ENCODE measurements around the gene SLC29A3.

SLC29A3 gene

DNA sequence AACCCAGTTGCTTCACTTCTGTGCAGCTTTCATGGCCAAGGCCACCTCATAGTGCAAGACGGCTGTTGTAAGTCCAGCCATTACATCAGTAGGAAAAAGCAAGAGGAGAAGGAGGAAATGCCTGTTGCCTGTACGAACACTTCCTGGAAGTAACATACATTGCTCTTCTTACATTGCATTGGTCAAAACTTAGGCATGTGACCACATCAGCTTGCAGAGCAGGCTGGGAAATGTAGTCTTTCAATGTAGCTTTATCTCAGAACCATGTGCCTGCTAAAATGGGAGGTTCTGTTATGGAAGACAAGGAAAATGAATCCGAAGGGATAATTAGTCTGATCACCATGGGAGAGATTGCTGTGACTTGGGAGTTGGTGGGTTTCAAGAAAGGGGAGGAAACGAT lies 4.3 kb downstream of the SLC29A3 start:
- Histone ChIP-seq H3K27ac (no peak overlapping the region), H3K4me1 (no peaks in the 10 kb centered on the region), H3K36me3 (ENCODE audit: control insufficient read depth, insufficient read depth, low read length) (no peaks in the 10 kb centered on the region)

DNA sequence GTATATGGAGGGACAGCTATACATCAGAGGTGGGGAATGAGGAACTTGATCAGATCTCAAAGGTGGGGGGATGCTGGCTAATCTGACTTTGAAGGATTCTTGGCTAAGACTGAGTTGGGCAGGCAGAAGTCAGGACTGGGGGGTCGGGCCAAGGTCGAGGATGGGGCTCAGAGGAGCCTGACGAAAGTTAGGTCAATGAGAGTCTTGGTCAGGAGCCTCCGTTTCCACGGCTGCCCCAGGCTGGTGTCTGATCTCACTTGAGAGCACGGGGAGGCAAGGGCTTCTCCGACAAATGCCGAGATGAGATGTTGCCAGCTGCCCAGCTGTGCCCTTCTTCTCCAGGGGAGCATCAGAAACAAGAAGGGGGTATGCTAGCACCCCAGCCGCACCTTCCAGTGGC lies 5.7 kb downstream of the SLC29A3 start:
- Histone ChIP-seq H3K9me3 (ENCODE audit: control insufficient read depth, low read length) (no peaks in the 10 kb centered on the region), H3K4me3 (ENCODE audit: low read depth, low read length) (no peak overlapping the region), H3K27me3 (ENCODE audit: control insufficient read depth, insufficient read depth, low read length) (no peaks in the 10 kb centered on the region), H3K27ac (no peak overlapping the region), H3K4me1 (no peaks in the 10 kb centered on the region), H2AFZ (no peak overlapping the region), H3K79me2 (peaks cover 2% of the 10 kb centered on the region), H3K4me2 (ENCODE audit: low read length) (no peak overlapping the region), H3K36me3 (ENCODE audit: control insufficient read depth, insufficient read depth, low read length) (no peaks in the 10 kb centered on the region), H3K9ac (no peak overlapping the region)
- TF ChIP-seq CTCF (IDR thresholded peaks at IDR 0.05), result no peak

More for the DNA sequence above, 4.3 kb downstream of the SLC29A3 start:
- Histone ChIP-seq H2AFZ (no peak overlapping the region), H3K79me2 (peaks cover under 1% of the 10 kb centered on the region), H3K4me2 (ENCODE audit: low read length) (no peak overlapping the region), H3K9me3 (ENCODE audit: control insufficient read depth, low read length) (no peaks in the 10 kb centered on the region), H3K9ac (no peak overlapping the region), H3K4me3 (ENCODE audit: low read depth, low read length) (no peak overlapping the region), H3K27me3 (ENCODE audit: control insufficient read depth, insufficient read depth, low read length) (no peaks in the 10 kb centered on the region)
- TF ChIP-seq CTCF (IDR thresholded peaks at IDR 0.05), result no peak

- Histone ChIP-seq H3K4me3 (ENCODE audit: low read depth, low read length) (no peak overlapping the region), H3K36me3 (ENCODE audit: control insufficient read depth, insufficient read depth, low read length) (no peaks in the 10 kb centered on the region), H3K79me2 (peaks cover 2% of the 10 kb centered on the region), H3K9ac (no peak overlapping the region), H2AFZ (no peak overlapping the region), H3K27ac (no peak overlapping the region), H3K4me2 (ENCODE audit: low read length) (no peak overlapping the region), H3K4me1 (no peaks in the 10 kb centered on the region), H3K9me3 (ENCODE audit: control insufficient read depth, low read length) (no peaks in the 10 kb centered on the region), H3K27me3 (ENCODE audit: control insufficient read depth, insufficient read depth, low read length) (no peaks in the 10 kb centered on the region)
- no peak for TF ChIP-seq CTCF (IDR thresholded peaks at IDR 0.05)
Observed at GRCh38 chr10:71325267-71325666, 6.2 kb downstream of the SLC29A3 start.

DNA sequence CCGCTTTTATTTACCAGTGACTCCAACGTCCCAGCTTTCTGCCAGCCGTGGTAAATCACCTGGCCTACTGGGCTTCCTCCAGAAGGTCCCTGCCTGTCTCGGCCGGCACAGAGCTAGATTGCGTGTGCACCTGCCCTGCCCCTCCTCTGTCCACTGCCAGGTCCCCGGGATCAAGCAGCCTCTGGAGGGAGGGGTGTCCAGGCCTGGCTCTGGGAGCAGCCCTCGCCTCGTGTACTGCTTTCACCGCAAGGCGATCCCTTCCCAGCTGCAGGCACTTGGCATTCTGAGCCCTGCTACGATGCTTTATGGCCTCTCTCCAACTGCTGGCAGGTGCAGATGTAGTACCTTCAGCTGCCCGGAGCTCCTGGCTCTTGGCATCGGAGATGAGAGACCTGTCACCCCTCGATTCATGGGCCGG lies 7.4 kb downstream of the SLC29A3 start:
- Histone ChIP-seq H2AFZ (no peak overlapping the region), H3K9me3 (ENCODE audit: control insufficient read depth, low read length) (no peaks in the 10 kb centered on the region), H3K79me2 (peaks cover 2% of the 10 kb centered on the region), H3K36me3 (ENCODE audit: control insufficient read depth, insufficient read depth, low read length) (no peaks in the 10 kb centered on the region), H3K4me3 (ENCODE audit: low read depth, low read length) (no peak overlapping the region), H3K4me1 (no peaks in the 10 kb centered on the region), H3K4me2 (ENCODE audit: low read length) (no peak overlapping the region), H3K9ac (no peak overlapping the region), H3K27ac (no peak overlapping the region), H3K27me3 (ENCODE audit: control insufficient read depth, insufficient read depth, low read length) (no peaks in the 10 kb centered on the region)
- TF ChIP-seq CTCF (IDR thresholded peaks at IDR 0.05), result no peak

GRCh38 chr10:71330789-71331404 lies 11.8 kb downstream of the SLC29A3 start:
- Histone ChIP-seq H3K4me3 (ENCODE audit: low read depth, low read length) (no peak overlapping the region), H3K9ac (no peak overlapping the region), H3K27me3 (ENCODE audit: control insufficient read depth, insufficient read depth, low read length) (no peaks in the 10 kb centered on the region), H3K4me1 (no peaks in the 10 kb centered on the region), H3K36me3 (ENCODE audit: control insufficient read depth, insufficient read depth, low read length) (no peaks in the 10 kb centered on the region), H2AFZ (no peak overlapping the region), H3K27ac (no peak overlapping the region), H3K4me2 (ENCODE audit: low read length) (no peak overlapping the region), H3K79me2 (peaks cover 2% of the 10 kb centered on the region), H3K9me3 (ENCODE audit: control insufficient read depth, low read length) (no peaks in the 10 kb centered on the region)
- TF ChIP-seq CTCF (IDR thresholded peaks at IDR 0.05), result no peak
